Activated naive CD8-positive, alpha-beta T cell treated with anti-CD3 and anti-CD28 coated beads, Interleukin-2, amount 50 U/mL, for 24 hours (primary cell): ENCODE results near the gene STX2.
"Not testable (repeated sequence)": the region's sequence is repeated elsewhere in the genome, so short reads cannot be mapped to it uniquely, and the experiment has no call there.

Experiments
- ATAC-seq: fragments of 150-1000 bp; cut with Tn5 transposase; one replicate; pipeline ENCODE4 v1.10.0; 2021
- DNase-seq: peaks from one replicate; pipeline ENCODE4 v3.0.0; 2021
- H3K27ac Mint-ChIP-seq: one replicate; pipeline ENCODE4 v1.8.0; 2021; ENCODE audit warnings: mild to moderate bottlenecking, mixed read lengths
- H3K27me3 Mint-ChIP-seq: one replicate; pipeline ENCODE4 v1.8.0; 2021; ENCODE audit warnings: mixed read lengths
- H3K36me3 Mint-ChIP-seq: one replicate; pipeline ENCODE4 v1.8.0; 2021; ENCODE audit warnings: low read depth, mixed read lengths
- H3K4me1 Mint-ChIP-seq: one replicate; pipeline ENCODE4 v1.8.0; 2021; ENCODE audit warnings: mixed read lengths
- H3K4me3 Mint-ChIP-seq: one replicate; pipeline ENCODE4 v1.8.0; 2021; ENCODE audit warnings: mild to moderate bottlenecking, moderate library complexity, mixed read lengths
- H3K9me3 Mint-ChIP-seq: one replicate; pipeline ENCODE4 v1.8.0; 2021; ENCODE audit warnings: mixed read lengths

The STX2 gene

DNA sequence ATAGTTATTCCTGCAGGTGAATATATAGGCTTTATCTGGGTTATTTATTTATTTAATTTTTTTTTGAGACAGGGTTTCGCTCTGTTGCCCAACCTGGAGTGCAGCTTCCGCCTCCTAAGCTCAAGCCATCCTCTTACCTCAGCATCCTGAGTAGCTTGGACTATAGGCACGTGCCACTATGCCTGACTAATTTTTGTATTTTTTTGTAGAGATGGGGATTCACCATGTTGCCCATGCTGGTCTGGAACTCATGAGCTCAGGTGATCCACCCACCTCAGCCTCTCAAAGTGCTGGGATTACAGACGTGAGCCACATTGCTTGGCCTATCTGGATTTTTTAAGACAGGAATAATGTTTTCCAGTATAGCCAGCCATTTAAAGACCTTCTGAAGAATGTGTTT lies 34.8 kb upstream of the STX2 start:
- H3K4me1 Mint-ChIP-seq: peaks cover 79% of the 10 kb centered on the region
- H3K9me3 Mint-ChIP-seq: no peaks in the 10 kb centered on the region
- H3K27me3 Mint-ChIP-seq: no peaks in the 10 kb centered on the region
- H3K4me3 Mint-ChIP-seq: peak overlapping the region; percentile 100
- H3K27ac Mint-ChIP-seq: peak overlapping the region; percentile 100
- no peak for DNase-seq
- ATAC-seq: no peak
- peaks cover 55% of the 10 kb centered on the region for H3K36me3 Mint-ChIP-seq

DNA sequence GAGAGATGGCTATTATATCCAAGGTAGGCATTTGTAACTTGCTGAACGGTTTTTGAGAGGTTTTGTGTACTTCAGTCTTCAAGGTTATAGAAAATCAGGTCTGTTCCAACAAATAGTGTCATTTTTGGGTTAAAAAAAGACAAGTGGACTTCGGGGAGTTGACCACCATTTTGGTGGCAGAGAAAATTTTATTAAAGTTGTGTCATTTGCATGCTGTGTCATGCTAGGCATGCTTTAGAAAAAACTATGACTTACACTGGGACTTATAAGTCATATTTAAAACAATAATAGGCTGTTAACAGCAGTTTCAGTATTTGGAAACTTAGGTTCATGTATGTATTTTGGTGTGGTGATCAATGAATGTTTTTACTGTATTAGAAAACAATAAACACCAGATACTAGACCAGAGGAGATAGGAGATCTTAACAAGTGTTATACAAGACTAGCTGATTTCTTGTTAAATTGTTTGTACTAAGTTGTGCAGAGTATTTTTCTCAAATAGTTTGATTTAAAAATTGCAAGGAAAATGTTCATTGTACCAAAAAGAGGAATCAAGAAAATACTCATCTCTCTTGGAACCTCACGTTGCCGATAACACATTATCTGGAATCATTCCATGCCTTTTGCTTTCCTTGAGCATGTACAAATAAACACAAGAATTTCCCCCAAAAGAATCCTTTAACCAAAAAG lies 34.2 kb upstream of the STX2 start:
- ATAC-seq (no peak), DNase-seq (no peak)
- Mint-ChIP-seq H3K4me3 (peak overlapping the region; percentile 100), H3K9me3 (no peaks in the 10 kb centered on the region), H3K27ac (peak overlapping the region; percentile 100), H3K36me3 (peaks cover 55% of the 10 kb centered on the region), H3K27me3 (no peaks in the 10 kb centered on the region), H3K4me1 (peaks cover 79% of the 10 kb centered on the region)

DNA sequence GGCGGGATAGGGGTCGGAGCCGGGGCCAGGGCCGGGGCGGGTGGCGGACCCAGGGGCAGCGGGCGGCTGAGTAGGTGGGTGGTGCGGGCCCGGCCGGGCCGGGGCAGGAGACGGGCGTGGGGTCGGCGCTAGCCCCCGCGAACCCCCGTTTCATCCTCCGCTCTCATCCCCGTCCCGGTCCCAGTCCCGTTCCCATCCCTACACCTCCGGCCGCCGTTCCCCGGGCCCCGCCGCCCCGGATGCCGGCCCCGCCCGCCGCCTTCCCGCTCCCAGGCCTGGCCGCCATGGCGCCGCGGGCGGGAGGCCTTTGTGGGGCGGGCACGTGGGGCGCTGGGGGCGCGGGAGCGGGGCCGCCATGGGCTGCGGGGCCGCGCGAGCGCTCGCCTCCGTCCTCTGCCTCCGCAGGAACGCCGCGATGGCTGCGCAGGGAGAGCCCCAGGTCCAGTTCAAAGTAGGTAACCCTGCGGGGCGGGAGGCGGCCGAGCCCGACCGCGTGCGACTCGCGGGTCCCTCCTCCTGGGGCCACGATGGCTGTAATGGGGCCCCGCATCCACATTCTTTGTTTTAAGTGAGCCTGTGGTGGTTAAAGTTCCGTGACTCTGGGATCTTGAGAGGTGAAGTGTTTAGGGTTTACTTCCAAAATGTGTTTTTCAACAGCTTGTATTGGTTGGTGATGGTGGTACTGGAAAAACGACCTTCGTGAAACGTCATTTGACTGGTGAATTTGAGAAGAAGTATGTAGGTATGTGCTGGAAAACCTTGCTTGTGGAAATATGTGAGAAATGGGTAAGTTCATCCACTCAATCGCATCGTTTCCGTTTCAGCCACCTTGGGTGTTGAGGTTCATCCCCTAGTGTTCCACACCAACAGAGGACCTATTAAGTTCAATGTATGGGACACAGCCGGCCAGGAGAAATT lies 33.4 kb upstream of the STX2 start:
- H3K9me3 Mint-ChIP-seq: no peaks in the 10 kb centered on the region
- H3K4me3 Mint-ChIP-seq: peak overlapping the region; percentile 100
- peaks cover 52% of the 10 kb centered on the region for H3K36me3 Mint-ChIP-seq
- ATAC-seq: peak; percentile 10
- DNase-seq: peak; percentile 53
- H3K4me1 Mint-ChIP-seq: peaks cover 78% of the 10 kb centered on the region
- no peaks in the 10 kb centered on the region for H3K27me3 Mint-ChIP-seq
- peak overlapping the region; percentile 100 for H3K27ac Mint-ChIP-seq

- H3K4me1 Mint-ChIP-seq: peaks cover 70% of the 10 kb centered on the region
- H3K27me3 Mint-ChIP-seq: no peaks in the 10 kb centered on the region
- H3K4me3 Mint-ChIP-seq: peak within 1 kb of the TSS; percentile 100
- H3K27ac Mint-ChIP-seq: peak within 1 kb of the TSS; percentile 100
- ATAC-seq (peak; percentile 73), DNase-seq (peak; percentile 94)
- H3K9me3 Mint-ChIP-seq: no peaks in the 10 kb centered on the region
- peaks cover 42% of the 10 kb centered on the region for H3K36me3 Mint-ChIP-seq
Observed at GRCh38 chr12:130871286-130872178, 32.5 kb upstream of the STX2 start, which contains the start of gene RAN. RAN (plus strand) TSS chr12:130872066; CDS start chr12:130872594, 528 bp downstream.

DNA sequence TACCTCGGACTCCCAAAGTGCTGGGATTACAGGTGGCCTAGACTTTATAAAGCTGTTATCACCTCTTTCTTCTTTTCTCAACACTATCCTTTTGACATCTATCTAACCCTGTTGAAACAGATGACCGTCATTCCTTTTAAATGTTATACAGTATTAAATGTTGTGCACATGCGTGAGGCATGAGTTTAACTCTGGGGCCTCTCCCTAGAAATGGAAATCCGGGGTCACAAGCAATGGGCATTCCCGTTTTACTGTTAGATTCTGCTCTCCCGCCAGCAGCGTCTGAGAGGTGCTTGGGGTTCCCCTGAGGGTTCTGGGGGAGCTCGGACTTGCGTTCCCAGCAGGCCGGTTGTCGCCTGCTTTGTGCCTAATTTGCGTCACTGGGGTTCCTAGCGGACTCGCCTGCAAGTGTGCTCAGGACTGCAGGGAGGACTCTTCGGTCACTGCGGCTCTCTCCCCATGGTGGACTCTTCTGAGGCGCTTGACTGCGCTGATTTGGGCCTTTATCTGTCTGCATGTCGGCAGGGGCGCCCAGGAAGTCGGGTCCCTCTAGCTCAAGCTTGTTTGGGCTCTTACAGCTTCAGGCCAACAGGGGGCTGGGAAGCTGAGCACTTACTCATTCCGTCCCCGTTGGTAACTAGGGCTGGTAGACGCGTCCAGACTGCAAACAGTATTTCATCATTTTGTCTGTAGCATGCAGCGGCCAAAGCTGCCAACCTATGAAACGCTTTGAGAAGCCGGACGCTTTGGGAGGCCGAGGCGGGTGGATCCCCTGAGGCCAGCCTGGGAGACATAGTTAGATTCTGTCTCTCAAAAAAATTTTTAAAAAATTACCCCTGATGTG lies 31.6 kb upstream of the STX2 start:
- ATAC-seq (peak; percentile 81), DNase-seq (peak; percentile 73)
- Mint-ChIP-seq H3K4me1 (peaks cover 62% of the 10 kb centered on the region), H3K27ac (peak overlapping the region; percentile 97), H3K36me3 (peaks cover 34% of the 10 kb centered on the region), H3K27me3 (no peaks in the 10 kb centered on the region), H3K4me3 (peak overlapping the region; percentile 86), H3K9me3 (no peaks in the 10 kb centered on the region)

- Mint-ChIP-seq H3K4me1 (peaks cover 41% of the 10 kb centered on the region), H3K36me3 (peaks cover 11% of the 10 kb centered on the region), H3K4me3 (no peak overlapping the region), H3K27me3 (no peaks in the 10 kb centered on the region), H3K27ac (peak overlapping the region; percentile 31), H3K9me3 (no peaks in the 10 kb centered on the region)
- ATAC-seq (no peak), DNase-seq (no peak)
Observed at GRCh38 chr12:130868412-130868811, 29.4 kb upstream of the STX2 start.

GRCh38 chr12:130863298-130863697 lies 24.2 kb upstream of the STX2 start:
- Mint-ChIP-seq H3K4me1 (peaks cover 6% of the 10 kb centered on the region), H3K36me3 (no peaks in the 10 kb centered on the region), H3K9me3 (no peaks in the 10 kb centered on the region), H3K27ac (no peak overlapping the region), H3K4me3 (no peak overlapping the region), H3K27me3 (no peaks in the 10 kb centered on the region)
- DNase-seq (no peak), ATAC-seq (no peak)

DNA sequence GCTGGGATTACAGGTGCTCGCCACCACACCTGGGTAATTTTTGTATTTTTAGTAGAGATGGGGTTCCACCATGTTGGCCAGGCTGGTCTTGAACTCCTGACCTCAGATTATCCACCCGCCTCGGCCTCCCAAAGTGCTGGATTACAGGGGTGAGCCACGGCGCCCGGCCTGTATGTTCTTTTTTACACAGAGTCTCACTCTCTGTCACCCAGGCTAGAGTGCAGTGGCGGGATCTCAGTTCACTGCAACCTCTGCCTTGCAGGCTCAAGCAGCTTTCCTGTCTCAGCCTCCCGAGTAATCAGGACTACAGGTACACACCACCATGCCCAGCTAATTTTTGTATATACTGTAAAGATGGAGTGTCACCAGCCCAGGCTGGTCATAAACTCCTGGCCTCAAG lies 23.7 kb upstream of the STX2 start:
- H3K36me3 Mint-ChIP-seq, H3K27ac Mint-ChIP-seq, ATAC-seq, DNase-seq, H3K27me3 Mint-ChIP-seq, H3K4me1 Mint-ChIP-seq, H3K4me3 Mint-ChIP-seq, H3K9me3 Mint-ChIP-seq: not testable (repeated sequence)

GRCh38 chr12:130862161-130862560 lies 23.1 kb upstream of the STX2 start:
- Mint-ChIP-seq H3K27ac (no peak overlapping the region), H3K4me3 (no peak overlapping the region), H3K4me1 (peaks cover 2% of the 10 kb centered on the region), H3K27me3 (no peaks in the 10 kb centered on the region), H3K9me3 (peaks cover under 1% of the 10 kb centered on the region), H3K36me3 (peaks cover 2% of the 10 kb centered on the region)
- DNase-seq (no peak), ATAC-seq (no peak)

GRCh38 chr12:130860311-130860710 lies 21.3 kb upstream of the STX2 start:
- Mint-ChIP-seq H3K4me1 (peaks cover 2% of the 10 kb centered on the region), H3K27ac (no peak overlapping the region), H3K9me3 (peaks cover 6% of the 10 kb centered on the region), H3K27me3 (peaks cover 2% of the 10 kb centered on the region), H3K36me3 (peaks cover 2% of the 10 kb centered on the region), H3K4me3 (no peak overlapping the region)
- DNase-seq (no peak), ATAC-seq (no peak)

GRCh38 chr12:130859161-130859560 lies 20.1 kb upstream of the STX2 start:
- no peak for DNase-seq
- Mint-ChIP-seq H3K36me3 (peaks cover 2% of the 10 kb centered on the region), H3K4me3 (no peak overlapping the region), H3K27ac (no peak overlapping the region), H3K9me3 (peaks cover 6% of the 10 kb centered on the region), H3K4me1 (peaks cover 2% of the 10 kb centered on the region), H3K27me3 (peaks cover 2% of the 10 kb centered on the region)
- no peak for ATAC-seq

- Mint-ChIP-seq H3K27me3 (peaks cover 2% of the 10 kb centered on the region), H3K4me1 (peaks cover 2% of the 10 kb centered on the region), H3K9me3 (peaks cover 6% of the 10 kb centered on the region), H3K27ac (no peak overlapping the region), H3K4me3 (no peak overlapping the region), H3K36me3 (peaks cover 2% of the 10 kb centered on the region)
- ATAC-seq (no peak), DNase-seq (no peak)
Observed at GRCh38 chr12:130858084-130858483, 19.0 kb upstream of the STX2 start.

GRCh38 chr12:130856088-130856487 lies 17.0 kb upstream of the STX2 start:
- no peak overlapping the region for H3K27ac Mint-ChIP-seq

More at GRCh38 chr12:130856088-130856487, 17.0 kb upstream of the STX2 start:
- peaks cover 2% of the 10 kb centered on the region for H3K27me3 Mint-ChIP-seq
- no peak overlapping the region for H3K4me3 Mint-ChIP-seq
- DNase-seq (no peak), ATAC-seq (no peak)
- peaks cover 2% of the 10 kb centered on the region for H3K36me3 Mint-ChIP-seq
- H3K4me1 Mint-ChIP-seq: peaks cover 2% of the 10 kb centered on the region
- peaks cover 6% of the 10 kb centered on the region for H3K9me3 Mint-ChIP-seq
